Body of pancreas (tissue), 4 donors: ENCODE results near the gene GGT7.

Source experiments
- POLR2A ChIP-seq, 3 donors: fragments of 450-650 bp; IDR thresholded peaks; one replicate each; pipeline ENCODE4 v1.6.1; 2016; ENCODE audit warnings: antibody characterized with exemption in 3 of 3, mild to moderate bottlenecking in 2 of 3
- TF ChIP-seq, protein P1 (sequence below), 7 experiments: fragments of 450-650 bp in 4 of 7; fragments of 200-600 bp in 3 of 7; sonication (generic) in 3 of 7; IDR thresholded peaks; one replicate each; pipeline ENCODE4 v1.5.1; 2016 to 2019; ENCODE audit warnings: antibody characterized with exemption in 7 of 7

DNA sequence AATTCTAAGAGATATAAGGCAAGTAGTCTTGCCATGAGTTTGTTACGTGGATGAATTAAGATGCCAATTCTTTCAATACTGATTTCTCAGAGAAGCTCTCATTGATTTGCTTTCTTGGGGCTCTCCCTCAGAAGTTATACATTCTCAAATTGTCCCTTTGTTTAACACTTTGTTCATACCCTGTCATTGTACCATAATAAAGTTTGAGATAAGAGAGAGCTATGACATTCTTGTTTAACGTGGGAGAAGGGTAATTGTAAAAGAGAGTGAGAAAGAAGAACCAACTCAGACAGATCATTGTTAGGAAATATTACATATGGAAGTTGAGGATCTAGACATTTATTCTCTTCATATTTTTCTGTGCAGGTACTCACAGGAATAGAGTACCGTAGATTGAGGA, 22.8 kb upstream of the GGT7 start:
- TF ChIP-seq, protein P1, sequence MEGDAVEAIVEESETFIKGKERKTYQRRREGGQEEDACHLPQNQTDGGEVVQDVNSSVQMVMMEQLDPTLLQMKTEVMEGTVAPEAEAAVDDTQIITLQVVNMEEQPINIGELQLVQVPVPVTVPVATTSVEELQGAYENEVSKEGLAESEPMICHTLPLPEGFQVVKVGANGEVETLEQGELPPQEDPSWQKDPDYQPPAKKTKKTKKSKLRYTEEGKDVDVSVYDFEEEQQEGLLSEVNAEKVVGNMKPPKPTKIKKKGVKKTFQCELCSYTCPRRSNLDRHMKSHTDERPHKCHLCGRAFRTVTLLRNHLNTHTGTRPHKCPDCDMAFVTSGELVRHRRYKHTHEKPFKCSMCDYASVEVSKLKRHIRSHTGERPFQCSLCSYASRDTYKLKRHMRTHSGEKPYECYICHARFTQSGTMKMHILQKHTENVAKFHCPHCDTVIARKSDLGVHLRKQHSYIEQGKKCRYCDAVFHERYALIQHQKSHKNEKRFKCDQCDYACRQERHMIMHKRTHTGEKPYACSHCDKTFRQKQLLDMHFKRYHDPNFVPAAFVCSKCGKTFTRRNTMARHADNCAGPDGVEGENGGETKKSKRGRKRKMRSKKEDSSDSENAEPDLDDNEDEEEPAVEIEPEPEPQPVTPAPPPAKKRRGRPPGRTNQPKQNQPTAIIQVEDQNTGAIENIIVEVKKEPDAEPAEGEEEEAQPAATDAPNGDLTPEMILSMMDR (IDR thresholded peaks at IDR 0.05): no peak
- TF ChIP-seq POLR2A (IDR thresholded peaks at IDR 0.05): no peak
